Trophoblast cell (in vitro differentiated cells and primary cell): ENCODE data around the gene MIS18BP1.
A peak's percentile ranks its signal among the peaks of the same experiment; 100 is the strongest.

Experiments
- DNase-seq, 2 donors: peaks; one replicate each; pipeline ENCODE4 v3.0.0-alpha.2; 2016
- H2AFZ ChIP-seq: 2 replicates; pipeline ENCODE4 v1.6.1; 2013; ENCODE audit warnings: low read length, moderate library complexity, mild to moderate bottlenecking; ENCODE audit not compliant: insufficient read depth, poor library complexity
- H2AK5ac ChIP-seq: 2 replicates; pipeline ENCODE4 v1.6.1; 2013; ENCODE audit warnings: mild to moderate bottlenecking, low read length
- H2BK120ac ChIP-seq: 2 replicates; pipeline ENCODE4 v1.6.1; 2013; ENCODE audit warnings: low read length, mild to moderate bottlenecking, moderate library complexity; ENCODE audit not compliant: insufficient read depth, poor library complexity
- H2BK12ac ChIP-seq: 2 replicates; pipeline ENCODE4 v1.6.1; 2013; ENCODE audit warnings: mild to moderate bottlenecking, low read length, moderate library complexity
- H2BK5ac ChIP-seq: 2 replicates; pipeline ENCODE4 v1.6.1; 2013; ENCODE audit warnings: low read length, low read depth, moderate library complexity, mild to moderate bottlenecking; ENCODE audit not compliant: poor library complexity
- H3K14ac ChIP-seq: 2 replicates; pipeline ENCODE4 v1.6.1; 2013; ENCODE audit warnings: mild to moderate bottlenecking, low read length
- H3K18ac ChIP-seq: 2 replicates; pipeline ENCODE4 v1.6.1; 2013; ENCODE audit warnings: mild to moderate bottlenecking, low read length
- H3K23ac ChIP-seq: 2 replicates; pipeline ENCODE4 v1.6.1; 2013; ENCODE audit warnings: low read length
- H3K27ac ChIP-seq: 2 replicates; pipeline ENCODE4 v1.5.1; 2013; ENCODE audit warnings: low read depth, mild to moderate bottlenecking, inconsistent platforms, low read length, moderate library complexity
- H3K27me3 ChIP-seq: 2 replicates; pipeline ENCODE4 v1.6.1; 2013; ENCODE audit warnings: inconsistent platforms, mild to moderate bottlenecking, low read length, moderate library complexity; ENCODE audit not compliant: insufficient read depth
- H3K36me3 ChIP-seq, 2 experiments: 1 replicate in 1 of 2; 2 replicates in 1 of 2; pipeline ENCODE4 v1.6.1; 2013; ENCODE audit warnings: low read length in 2 of 2, mild to moderate bottlenecking in 2 of 2, moderate library complexity in 1 of 2; ENCODE audit not compliant: insufficient read depth in 2 of 2, control insufficient read depth in 1 of 2
- H3K4ac ChIP-seq: 2 replicates; pipeline ENCODE4 v1.6.1; 2013; ENCODE audit warnings: low read depth, mild to moderate bottlenecking, low read length, moderate library complexity
- H3K4me1 ChIP-seq, 2 experiments: 1 replicate in 1 of 2; 2 replicates in 1 of 2; pipeline ENCODE4 v1.6.1; 2013; ENCODE audit warnings: low read length in 2 of 2, mild to moderate bottlenecking in 2 of 2, moderate library complexity in 1 of 2; ENCODE audit not compliant: insufficient read depth in 2 of 2, control insufficient read depth in 1 of 2
- H3K4me2 ChIP-seq: 2 replicates; pipeline ENCODE4 v1.6.1; 2013; ENCODE audit warnings: inconsistent platforms, mild to moderate bottlenecking, low read length, moderate library complexity
- H3K4me3 ChIP-seq: 2 replicates; pipeline ENCODE4 v1.5.1; 2013; ENCODE audit warnings: mild to moderate bottlenecking, low read depth, low read length, inconsistent platforms
- H3K79me1 ChIP-seq: one replicate; pipeline ENCODE4 v1.6.1; 2013; ENCODE audit warnings: low read length
- H3K79me2 ChIP-seq: 2 replicates; pipeline ENCODE4 v1.6.1; 2013; ENCODE audit warnings: low read length, mild to moderate bottlenecking; ENCODE audit not compliant: control insufficient read depth, insufficient read depth, poor library complexity
- H3K9ac ChIP-seq: 2 replicates; pipeline ENCODE4 v1.6.1; 2013; ENCODE audit warnings: mild to moderate bottlenecking, low read length
- H3K9me3 ChIP-seq: 2 replicates; pipeline ENCODE4 v1.6.1; 2013; ENCODE audit warnings: low read depth, mild to moderate bottlenecking, control low read depth, inconsistent platforms, low read length; ENCODE audit not compliant: insufficient read depth
- H4K12ac ChIP-seq: 2 replicates; pipeline ENCODE4 v1.6.1; 2013; ENCODE audit warnings: low read depth, mild to moderate bottlenecking, low read length, moderate library complexity
- H4K8ac ChIP-seq: 2 replicates; pipeline ENCODE4 v1.6.1; 2013; ENCODE audit warnings: low read depth, mild to moderate bottlenecking, low read length, moderate library complexity
- H4K91ac ChIP-seq: one replicate; pipeline ENCODE4 v1.6.1; 2013; ENCODE audit warnings: low read depth, mild to moderate bottlenecking, low read length, moderate library complexity
- WGBS: extraction: QIAGEN DNeasy Blood & Tissue Kit; methylation state at CpG from one replicate; pipeline ENCODE4 v1.1.7; 2013; ENCODE audit warnings: missing lambda C conversion rate; ENCODE audit not compliant: insufficient read length, insufficient coverage; ENCODE audit errors: extremely low coverage; 5-methylcytosine and 5-hydroxymethylcytosine counted together

Gene MIS18BP1

GRCh38 chr14:45181806-45182205 is 71.2 kb downstream of the MIS18BP1 start:
- Histone ChIP-seq H3K79me2 (no peaks in the 10 kb centered on the region), H3K27me3 (no peaks in the 10 kb centered on the region), H2BK5ac (no peak overlapping the region), H2AFZ (no peak overlapping the region), H2BK12ac (no peak overlapping the region), H3K4me2 (no peak overlapping the region), H3K23ac (no peak overlapping the region), H2BK120ac (no peak overlapping the region), H3K18ac (no peak overlapping the region), H3K27ac (no peak overlapping the region), H3K4me3 (no peak overlapping the region), H4K8ac (no peak overlapping the region), H3K9me3 (no peaks in the 10 kb centered on the region), H3K36me3 (no peaks in the 10 kb centered on the region), H3K79me1 (no peaks in the 10 kb centered on the region), H2AK5ac (no peak overlapping the region), H3K14ac (no peak overlapping the region), H4K12ac (no peak overlapping the region), H3K9ac (no peak overlapping the region), H3K4ac (no peak overlapping the region), H4K91ac (no peak overlapping the region), H3K4me1 (no peaks in the 10 kb centered on the region)
- no CpG with 5 or more reads among the region's 3 CpGs for WGBS
- DNase-seq: no peak

- Histone ChIP-seq H2BK120ac (no peak overlapping the region), H2AK5ac (no peak overlapping the region), H2AFZ (no peak overlapping the region), H3K23ac (no peak overlapping the region), H3K9me3 (no peaks in the 10 kb centered on the region), H3K4ac (no peak overlapping the region), H4K12ac (no peak overlapping the region), H4K91ac (no peak overlapping the region), H3K27me3 (no peaks in the 10 kb centered on the region), H3K79me1 (no peaks in the 10 kb centered on the region), H2BK12ac (no peak overlapping the region), H3K9ac (no peak overlapping the region), H2BK5ac (no peak overlapping the region), H4K8ac (no peak overlapping the region), H3K4me2 (no peak overlapping the region), H3K79me2 (no peaks in the 10 kb centered on the region), H3K14ac (no peak overlapping the region), H3K4me1 (no peaks in the 10 kb centered on the region), H3K18ac (no peak overlapping the region), H3K4me3 (no peak overlapping the region), H3K27ac (no peak overlapping the region), H3K36me3 (no peaks in the 10 kb centered on the region)
- WGBS: no CpG with 5 or more reads among the region's 5 CpGs
- DNase-seq: no peak
Measured at GRCh38 chr14:45181329-45181728, 71.7 kb downstream of the MIS18BP1 start.

GRCh38 chr14:45177076-45177475 is 75.9 kb downstream of the MIS18BP1 start:
- no peaks in the 10 kb centered on the region for H3K79me2 ChIP-seq
- H3K4me3 ChIP-seq: no peak overlapping the region
- no peak overlapping the region for H3K4me2 ChIP-seq
- H3K79me1 ChIP-seq: no peaks in the 10 kb centered on the region
- no peak overlapping the region for H3K4ac ChIP-seq
- no peak overlapping the region for H2AFZ ChIP-seq
- H3K9ac ChIP-seq: no peak overlapping the region
- H4K12ac ChIP-seq: no peak overlapping the region
- no peaks in the 10 kb centered on the region for H3K27me3 ChIP-seq
- H3K27ac ChIP-seq: no peak overlapping the region
- no peaks in the 10 kb centered on the region for H3K9me3 ChIP-seq
- H2BK120ac ChIP-seq: no peak overlapping the region
- H4K8ac ChIP-seq: no peak overlapping the region
- peak in 1 of 2 donors; percentile 26 for DNase-seq
- no peaks in the 10 kb centered on the region for H3K36me3 ChIP-seq
- H2AK5ac ChIP-seq: no peak overlapping the region
- H4K91ac ChIP-seq: no peak overlapping the region
- H2BK5ac ChIP-seq: no peak overlapping the region
- no peaks in the 10 kb centered on the region for H3K4me1 ChIP-seq
- H3K14ac ChIP-seq: no peak overlapping the region
- H2BK12ac ChIP-seq: no peak overlapping the region
- H3K23ac ChIP-seq: no peak overlapping the region
- H3K18ac ChIP-seq: no peak overlapping the region
- no CpG with 5 or more reads among the region's 5 CpGs for WGBS

GRCh38 chr14:45169906-45170305 is 83.1 kb downstream of the MIS18BP1 start:
- H3K4me1 ChIP-seq: no peaks in the 10 kb centered on the region
- no peaks in the 10 kb centered on the region for H3K9me3 ChIP-seq
- DNase-seq: no peak
- H2BK120ac ChIP-seq: no peak overlapping the region
- no peaks in the 10 kb centered on the region for H3K79me2 ChIP-seq
- no peak overlapping the region for H3K23ac ChIP-seq
- no peak overlapping the region for H2AK5ac ChIP-seq
- no peak overlapping the region for H3K9ac ChIP-seq
- H3K27me3 ChIP-seq: no peaks in the 10 kb centered on the region
- H3K79me1 ChIP-seq: no peaks in the 10 kb centered on the region
- H3K4me2 ChIP-seq: no peak overlapping the region
- H3K4ac ChIP-seq: no peak overlapping the region
- H3K27ac ChIP-seq: no peak overlapping the region
- H3K4me3 ChIP-seq: no peak overlapping the region
- H3K36me3 ChIP-seq: peaks cover 2 to 3% of the 10 kb centered on the region in 2 experiments
- H4K91ac ChIP-seq: no peak overlapping the region
- H4K12ac ChIP-seq: no peak overlapping the region
- no peak overlapping the region for H3K14ac ChIP-seq
- no peak overlapping the region for H2BK12ac ChIP-seq
- H2AFZ ChIP-seq: no peak overlapping the region
- H4K8ac ChIP-seq: no peak overlapping the region
- no peak overlapping the region for H2BK5ac ChIP-seq
- no peak overlapping the region for H3K18ac ChIP-seq

GRCh38 chr14:45156067-45156466 is 96.9 kb downstream of the MIS18BP1 start:
- Histone ChIP-seq H4K8ac (no peak overlapping the region), H3K23ac (no peak overlapping the region), H3K79me2 (no peaks in the 10 kb centered on the region), H2BK120ac (no peak overlapping the region), H3K36me3 (peaks cover 0 to 2% of the 10 kb centered on the region in 2 experiments), H2AK5ac (no peak overlapping the region), H3K4me1 (peaks cover 0 to 2% of the 10 kb centered on the region in 2 experiments), H3K14ac (no peak overlapping the region), H3K9me3 (no peaks in the 10 kb centered on the region), H3K27ac (no peak overlapping the region), H3K9ac (no peak overlapping the region), H4K91ac (no peak overlapping the region), H3K4ac (no peak overlapping the region), H3K79me1 (no peaks in the 10 kb centered on the region), H3K4me2 (no peak overlapping the region), H2BK12ac (no peak overlapping the region), H3K4me3 (no peak overlapping the region), H3K27me3 (no peaks in the 10 kb centered on the region), H3K18ac (no peak overlapping the region), H2BK5ac (no peak overlapping the region), H4K12ac (no peak overlapping the region), H2AFZ (no peak overlapping the region)
- DNase-seq: no peak
